DND-41 (cell line): ENCODE measurements around the gene LRP5.

Experiments used
- CTCF ChIP-seq: IDR thresholded peaks from 2 replicates; pipeline ENCODE4 v1.5.1; 2012; ENCODE audit warnings: borderline replicate concordance, low read length, moderate library complexity, mild to moderate bottlenecking; ENCODE audit not compliant: poor library complexity, severe bottlenecking; ENCODE audit errors: extremely low read depth
- EZH2 ChIP-seq: IDR thresholded peaks from 3 replicates; pipeline ENCODE4 v1.6.1; 2012; ENCODE audit warnings: borderline replicate concordance, low read depth, mild to moderate bottlenecking, moderate library complexity, low read length, inconsistent platforms; ENCODE audit not compliant: severe bottlenecking

- no peak for TF ChIP-seq CTCF
- no peak for TF ChIP-seq EZH2
Observed at GRCh38 chr11:68403424-68403823, 91.0 kb downstream of the LRP5 start.
